ENCODE results near the gene ATG13.

ATG13 gene

GRCh38 chr11:46692450-46692849 lies 75.1 kb downstream of the ATG13 start:
- Histone ChIP-seq H3K27ac (ENCODE audit: low read depth, low read length) (no peak overlapping the region), H4K20me1 (ENCODE audit: control insufficient read depth, insufficient read depth, low read depth, low read length) (no peaks in the 10 kb centered on the region), H3K79me2 (ENCODE audit: control insufficient read depth, low read length) (peaks cover 1% of the 10 kb centered on the region; the same call in 1 of the 2 replicates), H3K9me2 (replicated peaks; ENCODE audit: control insufficient read depth, low read length) (no peaks in the 10 kb centered on the region), H3K4me2 (ENCODE audit: low read length) (no peak overlapping the region), H3K4me1 (ENCODE audit: control insufficient read depth, low read length) (no peaks in the 10 kb centered on the region), H3K36me3 (ENCODE audit: control insufficient read depth, low read length) (peaks cover 29% of the 10 kb centered on the region), H3K27me3 (ENCODE audit: control insufficient read depth, low read length) (no peaks in the 10 kb centered on the region), H3K4me3 (ENCODE audit: low read length) (no peak overlapping the region), H3K9me3 (ENCODE audit: control insufficient read depth, insufficient read depth, low read length) (no peaks in the 10 kb centered on the region), H3F3A (ENCODE audit: control insufficient read depth, insufficient read depth) (no peaks in the 10 kb centered on the region)
- TF ChIP-seq EZH2phosphoT487 (IDR thresholded peaks at IDR 0.05; ENCODE audit: borderline replicate concordance, low read length) (no peak), CTCF (IDR thresholded peaks at IDR 0.05; ENCODE audit: low read depth, low read length, poor library complexity, severe bottlenecking) (no peak)

- H3K4me1 ChIP-seq (ENCODE audit: control insufficient read depth, low read length), result peaks cover under 1% of the 10 kb centered on the region; the same call in 1 of the 2 replicates
- H4K20me1 ChIP-seq (ENCODE audit: control insufficient read depth, insufficient read depth, low read depth, low read length), result no peaks in the 10 kb centered on the region
- no peak overlapping the region for H3K27ac ChIP-seq (ENCODE audit: low read depth, low read length)
- H3K9me3 ChIP-seq (ENCODE audit: control insufficient read depth, insufficient read depth, low read length), result no peaks in the 10 kb centered on the region
- no peak overlapping the region for H3K4me2 ChIP-seq (ENCODE audit: low read length)
- TF ChIP-seq EZH2phosphoT487 (IDR thresholded peaks at IDR 0.05; ENCODE audit: borderline replicate concordance, low read length) (no peak), CTCF (IDR thresholded peaks at IDR 0.05; ENCODE audit: low read depth, low read length, poor library complexity, severe bottlenecking) (no peak)
- no peak overlapping the region for H3K4me3 ChIP-seq (ENCODE audit: low read length)
- no peaks in the 10 kb centered on the region for H3K27me3 ChIP-seq (ENCODE audit: control insufficient read depth, low read length)
- H3F3A ChIP-seq (ENCODE audit: control insufficient read depth, insufficient read depth), result no peaks in the 10 kb centered on the region
- peaks cover 8% of the 10 kb centered on the region for H3K79me2 ChIP-seq (ENCODE audit: control insufficient read depth, low read length)
- H3K36me3 ChIP-seq (ENCODE audit: control insufficient read depth, low read length), result peaks cover 23% of the 10 kb centered on the region
- no peaks in the 10 kb centered on the region for H3K9me2 ChIP-seq (replicated peaks; ENCODE audit: control insufficient read depth, low read length)
These were observed 76.3 kb downstream of the ATG13 start for GRCh38 chr11:46693597-46694012.

- H3K4me1 ChIP-seq (ENCODE audit: control insufficient read depth, low read length), result peaks cover 5% of the 10 kb centered on the region
- no peaks in the 10 kb centered on the region; the same call in 1 of the 2 replicates for H4K20me1 ChIP-seq (ENCODE audit: control insufficient read depth, insufficient read depth, low read depth, low read length)
- no peaks in the 10 kb centered on the region for H3K9me3 ChIP-seq (ENCODE audit: control insufficient read depth, insufficient read depth, low read length)
- H3K4me2 ChIP-seq (ENCODE audit: low read length), result no peak overlapping the region
- H3K36me3 ChIP-seq (ENCODE audit: control insufficient read depth, low read length), result peaks cover 23% of the 10 kb centered on the region
- no peak overlapping the region for H3K4me3 ChIP-seq (ENCODE audit: low read length)
- no peaks in the 10 kb centered on the region for H3F3A ChIP-seq (ENCODE audit: control insufficient read depth, insufficient read depth)
- H3K79me2 ChIP-seq (ENCODE audit: control insufficient read depth, low read length), result peaks cover 13% of the 10 kb centered on the region
- no peak overlapping the region for H3K27ac ChIP-seq (ENCODE audit: low read depth, low read length)
- TF ChIP-seq CTCF (IDR thresholded peaks at IDR 0.05; ENCODE audit: low read depth, low read length, poor library complexity, severe bottlenecking), result no peak
- no peak for TF ChIP-seq EZH2phosphoT487 (IDR thresholded peaks at IDR 0.05; ENCODE audit: borderline replicate concordance, low read length)
- no peaks in the 10 kb centered on the region for H3K27me3 ChIP-seq (ENCODE audit: control insufficient read depth, low read length)
- no peaks in the 10 kb centered on the region for H3K9me2 ChIP-seq (replicated peaks; ENCODE audit: control insufficient read depth, low read length)
These were observed 76.7 kb downstream of the ATG13 start for GRCh38 chr11:46694072-46694471.
